Measurements from ENCODE around the gene ERCC6L. TPM values are rescaled to one million over a fixed set of nuclear protein-coding genes. Genes with fewer than 3 reads are reported as not detected.

ERCC6L gene
- total and polyA plus RNA-seq, 2 of the 4 experiments (the other 2 are of a cell fraction): 2.3 to 5.4 TPM

DNA sequence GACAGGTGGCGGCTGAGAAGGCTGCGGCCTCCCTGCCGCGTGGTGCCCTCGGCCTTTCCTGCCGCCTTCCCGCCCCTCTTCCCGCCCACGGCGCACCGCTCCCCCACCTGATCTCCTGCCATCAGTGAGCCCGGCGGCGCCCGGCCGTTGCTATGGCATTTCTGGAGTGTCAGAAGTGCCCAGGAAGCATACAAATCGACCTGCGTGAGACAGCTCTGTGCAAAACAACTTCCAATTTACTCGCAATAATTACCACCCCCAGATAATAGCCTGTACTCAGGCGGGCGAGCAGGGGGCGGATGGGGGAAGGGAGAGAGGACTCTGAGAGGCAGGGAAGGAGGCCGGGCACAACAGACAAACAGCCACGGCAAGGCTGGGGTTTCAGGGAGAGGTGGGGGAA lies 16.6 kb upstream of the ERCC6L start:
- H3K9me1 ChIP-seq (ENCODE audit: insufficient read depth, low read length): peaks cover 9% of the 10 kb centered on the region
- H2AFZ ChIP-seq (replicated peaks; ENCODE audit: low read length, poor library complexity): peak overlapping the region; percentile 13
- H3K18ac ChIP-seq (ENCODE audit: low read depth, low read length): no peak overlapping the region
- H3K56ac ChIP-seq (ENCODE audit: extremely low read depth, insufficient read depth, low read length): no peak overlapping the region
- H2BK120ac ChIP-seq (ENCODE audit: low read depth, low read length): no peak overlapping the region
- no peak overlapping the region for H2BK20ac ChIP-seq (ENCODE audit: low read depth, low read length)
- intact Hi-C loops (cut with micrococcal nuclease) (loop anchor here (10.0 kb wide), 1 partner anchor 219 kb away; no protein-coding TSS in a partner anchor), in situ Hi-C loops (cut with MboI; ENCODE audit: low sequenced_read_pairs) (no loop called here), dilution Hi-C loops (cut with HindIII; ENCODE audit: low sequenced_read_pairs, unreplicated experiment) (no loop called here)
- TF ChIP-seq MXI1 (IDR thresholded peaks at IDR 0.05; ENCODE audit: borderline replicate concordance, low read depth, low read length): no peak
- TF ChIP-seq, protein P1, sequence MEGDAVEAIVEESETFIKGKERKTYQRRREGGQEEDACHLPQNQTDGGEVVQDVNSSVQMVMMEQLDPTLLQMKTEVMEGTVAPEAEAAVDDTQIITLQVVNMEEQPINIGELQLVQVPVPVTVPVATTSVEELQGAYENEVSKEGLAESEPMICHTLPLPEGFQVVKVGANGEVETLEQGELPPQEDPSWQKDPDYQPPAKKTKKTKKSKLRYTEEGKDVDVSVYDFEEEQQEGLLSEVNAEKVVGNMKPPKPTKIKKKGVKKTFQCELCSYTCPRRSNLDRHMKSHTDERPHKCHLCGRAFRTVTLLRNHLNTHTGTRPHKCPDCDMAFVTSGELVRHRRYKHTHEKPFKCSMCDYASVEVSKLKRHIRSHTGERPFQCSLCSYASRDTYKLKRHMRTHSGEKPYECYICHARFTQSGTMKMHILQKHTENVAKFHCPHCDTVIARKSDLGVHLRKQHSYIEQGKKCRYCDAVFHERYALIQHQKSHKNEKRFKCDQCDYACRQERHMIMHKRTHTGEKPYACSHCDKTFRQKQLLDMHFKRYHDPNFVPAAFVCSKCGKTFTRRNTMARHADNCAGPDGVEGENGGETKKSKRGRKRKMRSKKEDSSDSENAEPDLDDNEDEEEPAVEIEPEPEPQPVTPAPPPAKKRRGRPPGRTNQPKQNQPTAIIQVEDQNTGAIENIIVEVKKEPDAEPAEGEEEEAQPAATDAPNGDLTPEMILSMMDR (conservative IDR thresholded peaks at IDR 0.05; ENCODE audit: low read depth, low read length): no peak
- H2BK15ac ChIP-seq (ENCODE audit: low read depth, low read length): no peak overlapping the region
- no peaks in the 10 kb centered on the region for H3K9me3 ChIP-seq (ENCODE audit: control insufficient read depth, insufficient read depth, low read length)
- no peak overlapping the region for H2AK9ac ChIP-seq (replicated peaks; ENCODE audit: low read depth, low read length, poor library complexity)
- ATAC-seq (ENCODE audit: low read depth) (no peak), DNase-seq (no peak)
- no peak overlapping the region for H3K23ac ChIP-seq (ENCODE audit: low read depth, low read length)
- H3K14ac ChIP-seq (replicated peaks; ENCODE audit: low read depth, low read length): no peak overlapping the region
- peaks cover 8% of the 10 kb centered on the region for H3K4me1 ChIP-seq (ENCODE audit: control insufficient read depth, insufficient read depth, low read length)
- no peaks in the 10 kb centered on the region for H3K79me1 ChIP-seq (ENCODE audit: low read depth in 1 of 2, low read length in 2 of 2)
- no peaks in the 10 kb centered on the region for H4K20me1 ChIP-seq (ENCODE audit: insufficient read depth, low read length)
- H4K8ac ChIP-seq (ENCODE audit: low read depth in 2 of 2, low read length in 2 of 2): no peak overlapping the region
- 38% methylated on average over 8 of the region's 24 CpGs; no CpG with 5 or more reads in 1 of the 2 experiments for WGBS, 2 experiments (ENCODE audit: extremely low coverage in 2 of 2, insufficient read length in 1 of 2)
- no peak overlapping the region for H2BK5ac ChIP-seq (ENCODE audit: low read depth, low read length, poor library complexity, severe bottlenecking)
- no TSS peak for BruUV-seq (replicated peaks)
- H2AK5ac ChIP-seq (ENCODE audit: low read depth, low read length): no peak overlapping the region
- H3K4me3 ChIP-seq (ENCODE audit: insufficient read depth, low read depth, low read length): no peak overlapping the region
- no peak overlapping the region for H3K27ac ChIP-seq (ENCODE audit: insufficient read depth, low read length)
- POLR2A ChIA-PET (ENCODE audit: unreplicated experiment): no interaction called here
- no peak overlapping the region for H3K4ac ChIP-seq (ENCODE audit: low read depth, low read length)
- peaks cover 25% of the 10 kb centered on the region for H3K27me3 ChIP-seq (ENCODE audit: control insufficient read depth, insufficient read depth, low read length)
- CTCF ChIA-PET: interaction anchor here (1.2 to 1.3 kb wide), 2 partner anchors 10 to 13 kb away, joined by 3 to 5 read pairs; no protein-coding TSS in a partner anchor
- no peak overlapping the region for H3K9ac ChIP-seq (ENCODE audit: low read depth, low read length)
- no peak overlapping the region for H4K5ac ChIP-seq (ENCODE audit: low read depth, low read length)
- H3K4me2 ChIP-seq (ENCODE audit: low read depth, low read length): no peak overlapping the region
- no peak overlapping the region for H4K91ac ChIP-seq (ENCODE audit: insufficient read depth, low read depth, low read length)
- H3K36me3 ChIP-seq (ENCODE audit: control insufficient read depth, insufficient read depth, low read length): no peaks in the 10 kb centered on the region

Measured in IMR-90 (cell line).